HG03280 (cell line): ENCODE data around the gene ROBO1.

Source experiments
- ATAC-seq: cut with Tn5 transposase; IDR thresholded peaks from one replicate; pipeline ENCODE4 v1.9.1; 2021; ENCODE audit warnings: mild to moderate bottlenecking, moderate library complexity; ENCODE audit not compliant: unreplicated experiment

The ROBO1 gene

GRCh38 chr3:78940128-78940527, 827.7 kb downstream of the ROBO1 start:
- ATAC-seq: no peak

DNA sequence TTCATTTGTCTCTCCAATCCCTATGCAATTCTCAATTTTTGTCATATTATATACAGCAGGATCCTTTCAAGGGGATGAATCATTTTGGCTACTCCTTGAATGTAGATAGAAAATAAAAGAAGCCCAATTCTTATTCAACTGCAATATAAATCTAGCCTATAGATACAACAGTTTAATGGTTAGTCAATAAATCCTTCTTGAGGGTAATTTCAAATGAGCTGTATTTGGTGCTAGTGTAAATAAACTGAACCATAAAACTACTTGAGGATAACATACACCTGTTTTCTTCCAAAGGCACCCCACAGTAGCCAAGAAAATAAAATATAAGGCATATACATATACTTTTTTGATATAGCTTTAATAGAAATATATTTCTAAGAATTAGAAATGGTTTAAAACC, 830.3 kb downstream of the ROBO1 start:
- ATAC-seq: no peak

GRCh38 chr3:78927759-78928158, 840.0 kb downstream of the ROBO1 start:
- no peak for ATAC-seq

- no peak for ATAC-seq
Observed at GRCh38 chr3:78926523-78926922, 841.3 kb downstream of the ROBO1 start.

GRCh38 chr3:78924711-78925110, 843.1 kb downstream of the ROBO1 start:
- ATAC-seq: no peak

GRCh38 chr3:78919021-78919755, 848.6 kb downstream of the ROBO1 start:
- ATAC-seq: no peak

DNA sequence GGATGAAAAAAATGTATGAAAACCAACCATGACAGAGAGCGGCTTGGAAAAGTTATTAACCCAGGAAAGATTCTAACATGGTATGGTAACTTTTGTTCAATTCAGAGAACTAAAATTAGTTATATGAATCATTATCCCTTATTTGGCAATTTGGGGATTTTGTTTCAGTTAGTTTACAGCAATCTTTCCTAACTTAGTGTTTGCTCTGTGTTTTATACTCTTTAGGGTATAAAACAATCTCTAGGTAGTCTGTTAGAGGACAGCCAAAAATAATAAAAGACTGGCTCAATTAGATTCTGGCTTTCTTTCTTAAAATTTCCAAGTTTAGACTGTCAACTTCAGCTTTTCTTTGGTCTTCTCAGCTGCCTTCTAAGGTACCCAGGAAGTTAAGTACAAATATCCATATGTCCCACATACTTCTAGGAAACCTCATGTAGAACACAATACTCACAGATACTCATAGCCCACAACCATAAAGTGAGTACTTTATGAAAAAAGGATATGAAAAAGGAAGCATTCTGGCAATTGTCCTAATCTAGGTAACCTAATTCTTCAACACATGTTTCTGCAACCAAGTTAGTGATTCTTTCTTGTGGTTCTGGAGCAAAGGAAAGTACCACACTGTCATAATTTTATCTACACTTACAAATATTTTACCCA, 849.3 kb downstream of the ROBO1 start:
- ATAC-seq: no peak

DNA sequence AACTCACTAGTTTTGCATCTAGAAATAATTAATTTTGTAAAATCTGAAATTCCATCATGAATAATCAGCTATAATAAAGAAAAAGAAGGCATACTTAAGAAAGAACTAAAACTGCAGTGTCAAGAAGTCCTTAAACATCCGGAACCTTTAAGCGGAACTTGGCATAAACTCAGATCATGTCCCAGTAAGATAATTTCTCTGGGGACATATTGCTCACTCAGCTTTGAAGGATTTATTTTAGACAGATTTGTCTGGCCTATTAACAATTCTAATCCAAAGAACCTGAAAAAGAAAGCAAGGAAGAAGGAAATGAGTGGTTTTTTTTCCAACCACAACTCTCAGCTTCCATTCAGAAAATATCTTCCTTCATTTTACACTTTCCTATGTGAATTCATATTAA, 850.3 kb downstream of the ROBO1 start:
- no peak for ATAC-seq

DNA sequence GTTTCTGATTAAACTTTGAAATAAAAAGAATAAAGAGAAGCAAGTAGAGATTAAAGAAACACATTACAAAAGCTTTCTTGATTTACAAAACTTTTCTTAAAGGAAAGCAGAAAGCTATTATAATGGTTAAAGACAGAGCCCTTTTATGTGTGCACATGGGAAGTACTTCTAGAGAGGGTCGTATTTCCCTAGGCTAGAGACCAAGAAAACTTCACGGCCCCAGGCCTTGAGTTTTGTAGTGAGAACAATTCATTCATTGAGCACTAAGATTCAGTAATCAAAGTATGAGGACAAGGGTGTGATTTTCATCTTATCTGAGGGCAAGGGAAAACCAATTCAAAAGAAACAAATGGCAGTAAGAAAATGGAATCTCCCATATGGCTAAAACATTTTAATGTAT, 854.1 kb downstream of the ROBO1 start:
- ATAC-seq: no peak

- no peak for ATAC-seq
Observed at GRCh38 chr3:78912687-78913086, 855.1 kb downstream of the ROBO1 start.

GRCh38 chr3:78912259-78912658, 855.5 kb downstream of the ROBO1 start:
- no peak for ATAC-seq

- no peak for ATAC-seq
Observed at GRCh38 chr3:78911394-78911793, 856.4 kb downstream of the ROBO1 start.

GRCh38 chr3:78908236-78908635, 859.6 kb downstream of the ROBO1 start:
- no peak for ATAC-seq

GRCh38 chr3:78907367-78907766, 860.4 kb downstream of the ROBO1 start:
- ATAC-seq: no peak

DNA sequence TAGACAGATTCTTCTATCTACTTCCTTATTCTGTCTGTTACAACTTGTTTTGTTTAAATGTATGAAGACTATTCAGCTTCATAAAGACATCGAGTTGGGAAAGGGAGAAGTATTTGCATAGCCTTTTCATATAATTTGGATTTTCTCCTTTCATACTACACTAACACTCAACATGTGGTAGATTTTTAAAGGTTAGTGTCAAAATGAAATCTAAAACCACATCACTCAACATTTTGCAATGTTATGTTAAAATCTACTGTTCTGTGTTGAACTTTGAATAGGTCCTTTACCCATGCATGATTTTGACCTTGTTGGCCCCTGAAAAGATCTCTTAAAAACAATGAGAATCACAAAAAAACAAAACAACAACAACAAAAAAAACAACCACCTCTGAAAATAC, 860.9 kb downstream of the ROBO1 start:
- ATAC-seq: no peak

GRCh38 chr3:78906245-78906644, 861.6 kb downstream of the ROBO1 start:
- ATAC-seq: no peak

DNA sequence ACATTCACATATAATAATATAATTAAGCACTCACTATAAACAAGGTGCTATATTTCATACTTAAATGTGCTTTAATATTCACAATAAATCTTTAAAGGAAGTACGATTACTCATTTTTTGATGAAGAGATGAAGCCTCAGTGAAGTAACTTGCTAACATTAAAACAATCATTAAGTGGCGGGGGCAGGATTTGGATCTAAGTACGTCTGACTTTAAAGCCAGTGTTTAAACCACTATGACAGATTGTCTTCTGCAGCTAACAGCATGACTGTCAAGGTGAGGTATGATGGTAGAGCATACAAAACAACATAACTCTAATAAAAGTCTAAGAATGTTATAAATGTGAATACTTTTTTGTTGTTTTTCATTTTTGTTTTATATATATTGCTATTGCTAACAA, 862.1 kb downstream of the ROBO1 start:
- no peak for ATAC-seq

GRCh38 chr3:78901544-78901943, 866.3 kb downstream of the ROBO1 start:
- no peak for ATAC-seq

- ATAC-seq: no peak
Observed at GRCh38 chr3:78900880-78901279, 866.9 kb downstream of the ROBO1 start.

- no peak for ATAC-seq
Observed at GRCh38 chr3:78900426-78900825, 867.4 kb downstream of the ROBO1 start.

GRCh38 chr3:78895528-78895927, 872.3 kb downstream of the ROBO1 start:
- no peak for ATAC-seq

DNA sequence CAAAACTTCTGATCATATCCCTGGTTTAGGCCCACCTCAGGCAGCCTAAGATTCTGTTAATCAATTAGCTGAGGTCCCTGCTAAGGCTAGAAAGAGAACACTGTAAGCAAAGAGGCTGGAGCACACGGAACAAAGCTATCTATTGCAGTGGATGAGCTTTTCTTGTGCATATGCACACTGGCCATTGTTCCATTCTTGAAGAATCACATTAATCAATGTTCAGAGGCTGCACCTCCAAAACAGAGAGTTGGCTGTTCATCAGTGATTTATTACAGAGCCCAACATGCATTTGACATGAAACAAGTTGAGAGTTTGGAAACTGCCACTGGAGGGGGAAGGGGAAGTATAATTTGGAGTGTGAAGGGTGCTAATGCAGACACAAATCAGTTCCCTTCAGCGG, 873.0 kb downstream of the ROBO1 start:
- no peak for ATAC-seq

GRCh38 chr3:78893161-78893560, 874.6 kb downstream of the ROBO1 start:
- no peak for ATAC-seq
